NK-92 treated with Interleukin-12 subunit alpha and Interleukin-12 subunit beta, amount 100 ng/mL, for 24 hours (cell line): ENCODE results near the gene PTPRN2.

Experiments used
- DNase-seq: peaks from one replicate; lab custom pipeline; 2025; lab: John Stamatoyannopoulos, UW

The PTPRN2 gene

GRCh38 chr7:157770716-157771320 lies 816.8 kb downstream of the PTPRN2 start:
- no peak for DNase-seq

- no peak for DNase-seq
Measured at GRCh38 chr7:157769526-157770215, 818.0 kb downstream of the PTPRN2 start.

GRCh38 chr7:157769086-157769485 lies 818.5 kb downstream of the PTPRN2 start:
- DNase-seq: no peak

GRCh38 chr7:157768198-157768597 lies 819.4 kb downstream of the PTPRN2 start:
- DNase-seq: no peak

- DNase-seq: no peak
Measured at GRCh38 chr7:157767506-157768197, 820.0 kb downstream of the PTPRN2 start.

GRCh38 chr7:157766098-157766497 lies 821.5 kb downstream of the PTPRN2 start:
- DNase-seq: no peak

- no peak for DNase-seq
Measured at GRCh38 chr7:157764946-157765537, 822.6 kb downstream of the PTPRN2 start.

- no peak for DNase-seq
Measured at GRCh38 chr7:157764193-157764592, 823.4 kb downstream of the PTPRN2 start.

- no peak for DNase-seq
Measured at GRCh38 chr7:157763279-157764000, 824.2 kb downstream of the PTPRN2 start.

- no peak for DNase-seq
Measured at GRCh38 chr7:157762824-157763223, 824.8 kb downstream of the PTPRN2 start.

GRCh38 chr7:157760004-157760730 lies 827.5 kb downstream of the PTPRN2 start:
- no peak for DNase-seq

- DNase-seq: no peak
Measured at GRCh38 chr7:157759246-157759805, 828.3 kb downstream of the PTPRN2 start.

GRCh38 chr7:157758468-157759245 lies 829.0 kb downstream of the PTPRN2 start:
- DNase-seq: no peak

GRCh38 chr7:157757776-157758467 lies 829.7 kb downstream of the PTPRN2 start:
- DNase-seq: no peak

GRCh38 chr7:157757211-157757610 lies 830.4 kb downstream of the PTPRN2 start:
- DNase-seq: no peak

- no peak for DNase-seq
Measured at GRCh38 chr7:157755741-157756140, 831.9 kb downstream of the PTPRN2 start.

- DNase-seq: no peak
Measured at GRCh38 chr7:157754416-157754790, 833.2 kb downstream of the PTPRN2 start.

GRCh38 chr7:157753713-157754415 lies 833.8 kb downstream of the PTPRN2 start:
- DNase-seq: no peak

GRCh38 chr7:157752832-157753291 lies 834.8 kb downstream of the PTPRN2 start:
- DNase-seq: no peak
